DND-41 (cell line): ENCODE measurements around the gene GPR176.

Experiments
- ATAC-seq: fragments of 200-7000 bp; cut with Tn5 transposase; 3 replicates; pipeline ENCODE4 v1.9.1; 2021; ENCODE audit warnings: low read depth; ENCODE audit not compliant: insufficient read depth
- DNase-seq: peaks from one replicate; pipeline ENCODE4 v3.0.0-alpha.2; 2020
- H2AFZ ChIP-seq: 2 replicates; pipeline ENCODE4 v1.6.0; 2012; ENCODE audit warnings: low read depth, low read length
- H3K27ac ChIP-seq: 2 replicates; pipeline ENCODE4 v1.5.1; 2012; ENCODE audit warnings: low read length, inconsistent platforms
- H3K27me3 ChIP-seq: fragments of 200-600 bp; sonication (generic); 2 replicates; pipeline ENCODE4 v1.6.0; 2012; ENCODE audit warnings: low read length, mild to moderate bottlenecking, inconsistent platforms; ENCODE audit not compliant: insufficient read depth, poor library complexity
- H3K36me3 ChIP-seq: 2 replicates; pipeline ENCODE4 v1.5.1; 2012; ENCODE audit warnings: low read length, inconsistent platforms; ENCODE audit not compliant: insufficient read depth
- H3K4me1 ChIP-seq: 2 replicates; pipeline ENCODE4 v1.5.1; 2012; ENCODE audit warnings: mild to moderate bottlenecking, low read length; ENCODE audit not compliant: insufficient read depth
- H3K4me2 ChIP-seq: 2 replicates; pipeline ENCODE4 v1.6.0; 2012; ENCODE audit warnings: mild to moderate bottlenecking, moderate library complexity, low read length, inconsistent platforms; ENCODE audit not compliant: insufficient read depth
- H3K4me3 ChIP-seq, 2 experiments: fragments of 200-600 bp in 1 of 2; shearing (Covaris generic) in 1 of 2; 2 replicates each; pipeline ENCODE4 v1.5.1; 2012 to 2016; ENCODE audit warnings: inconsistent platforms in 2 of 2, low read length in 2 of 2, mild to moderate bottlenecking in 2 of 2, low read depth in 1 of 2, moderate library complexity in 1 of 2
- H3K79me2 ChIP-seq: 2 replicates; pipeline ENCODE4 v1.6.0; 2012; ENCODE audit warnings: low read length, inconsistent platforms; ENCODE audit not compliant: insufficient read depth
- H3K9ac ChIP-seq: 2 replicates; pipeline ENCODE4 v1.6.0; 2012; ENCODE audit warnings: low read depth, mild to moderate bottlenecking, inconsistent platforms, low read length, moderate library complexity
- H3K9me3 ChIP-seq: 2 replicates; pipeline ENCODE4 v1.5.1; 2012; ENCODE audit warnings: low read length, moderate library complexity, mild to moderate bottlenecking, inconsistent platforms; ENCODE audit not compliant: insufficient read depth, severe bottlenecking
- H4K20me1 ChIP-seq: 2 replicates; pipeline ENCODE4 v1.6.0; 2012; ENCODE audit warnings: low read length; ENCODE audit not compliant: insufficient read depth
- EZH2 ChIP-seq: IDR thresholded peaks from 3 replicates; pipeline ENCODE4 v1.6.1; 2012; ENCODE audit warnings: borderline replicate concordance, low read depth, mild to moderate bottlenecking, moderate library complexity, low read length, inconsistent platforms; ENCODE audit not compliant: severe bottlenecking
- TF ChIP-seq, protein P1 (sequence below): IDR thresholded peaks from 2 replicates; pipeline ENCODE4 v1.5.1; 2012; ENCODE audit warnings: borderline replicate concordance, low read length, moderate library complexity, mild to moderate bottlenecking; ENCODE audit not compliant: poor library complexity, severe bottlenecking; ENCODE audit errors: extremely low read depth

The GPR176 gene

GRCh38 chr15:39959411-39959810, 39.3 kb upstream of the GPR176 start:
- H3K9me3 ChIP-seq = no peaks in the 10 kb centered on the region
- DNase-seq (no peak), ATAC-seq (no peak)
- H3K27me3 ChIP-seq = no peaks in the 10 kb centered on the region
- H3K4me3 ChIP-seq = no peak overlapping the region
- H3K4me2 ChIP-seq = no peak overlapping the region
- no peaks in the 10 kb centered on the region for H3K4me1 ChIP-seq
- H2AFZ ChIP-seq = no peak overlapping the region
- no peak overlapping the region for H3K9ac ChIP-seq
- no peak for TF ChIP-seq EZH2
- TF ChIP-seq, protein P1, sequence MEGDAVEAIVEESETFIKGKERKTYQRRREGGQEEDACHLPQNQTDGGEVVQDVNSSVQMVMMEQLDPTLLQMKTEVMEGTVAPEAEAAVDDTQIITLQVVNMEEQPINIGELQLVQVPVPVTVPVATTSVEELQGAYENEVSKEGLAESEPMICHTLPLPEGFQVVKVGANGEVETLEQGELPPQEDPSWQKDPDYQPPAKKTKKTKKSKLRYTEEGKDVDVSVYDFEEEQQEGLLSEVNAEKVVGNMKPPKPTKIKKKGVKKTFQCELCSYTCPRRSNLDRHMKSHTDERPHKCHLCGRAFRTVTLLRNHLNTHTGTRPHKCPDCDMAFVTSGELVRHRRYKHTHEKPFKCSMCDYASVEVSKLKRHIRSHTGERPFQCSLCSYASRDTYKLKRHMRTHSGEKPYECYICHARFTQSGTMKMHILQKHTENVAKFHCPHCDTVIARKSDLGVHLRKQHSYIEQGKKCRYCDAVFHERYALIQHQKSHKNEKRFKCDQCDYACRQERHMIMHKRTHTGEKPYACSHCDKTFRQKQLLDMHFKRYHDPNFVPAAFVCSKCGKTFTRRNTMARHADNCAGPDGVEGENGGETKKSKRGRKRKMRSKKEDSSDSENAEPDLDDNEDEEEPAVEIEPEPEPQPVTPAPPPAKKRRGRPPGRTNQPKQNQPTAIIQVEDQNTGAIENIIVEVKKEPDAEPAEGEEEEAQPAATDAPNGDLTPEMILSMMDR = no peak
- H3K27ac ChIP-seq = no peak overlapping the region
- peaks cover 66% of the 10 kb centered on the region for H3K36me3 ChIP-seq
- H3K79me2 ChIP-seq = no peaks in the 10 kb centered on the region
- no peaks in the 10 kb centered on the region for H4K20me1 ChIP-seq

GRCh38 chr15:39957481-39957880, 37.4 kb upstream of the GPR176 start:
- no peaks in the 10 kb centered on the region for H3K79me2 ChIP-seq
- H3K27ac ChIP-seq = no peak overlapping the region
- no peak overlapping the region for H3K4me3 ChIP-seq
- H3K27me3 ChIP-seq = no peaks in the 10 kb centered on the region
- ATAC-seq = no peak
- no peak for TF ChIP-seq EZH2
- TF ChIP-seq, protein P1 = no peak
- no peak for DNase-seq
- H3K9ac ChIP-seq = no peak overlapping the region
- H3K36me3 ChIP-seq = peaks cover 69% of the 10 kb centered on the region
- H3K9me3 ChIP-seq = no peaks in the 10 kb centered on the region
- no peaks in the 10 kb centered on the region for H4K20me1 ChIP-seq
- H3K4me2 ChIP-seq = no peak overlapping the region
- H2AFZ ChIP-seq = no peak overlapping the region
- H3K4me1 ChIP-seq = no peaks in the 10 kb centered on the region

GRCh38 chr15:39953521-39953920, 33.5 kb upstream of the GPR176 start:
- ATAC-seq (no peak), DNase-seq (no peak)
- Histone ChIP-seq H4K20me1 (no peaks in the 10 kb centered on the region), H3K9me3 (no peaks in the 10 kb centered on the region), H3K27me3 (no peaks in the 10 kb centered on the region), H3K9ac (no peak overlapping the region), H2AFZ (no peak overlapping the region), H3K4me2 (no peak overlapping the region), H3K27ac (no peak overlapping the region), H3K4me3 (no peak overlapping the region), H3K4me1 (no peaks in the 10 kb centered on the region), H3K36me3 (peaks cover 63% of the 10 kb centered on the region), H3K79me2 (no peaks in the 10 kb centered on the region)
- no peak for TF ChIP-seq EZH2
- TF ChIP-seq, protein P1 = no peak

DNA sequence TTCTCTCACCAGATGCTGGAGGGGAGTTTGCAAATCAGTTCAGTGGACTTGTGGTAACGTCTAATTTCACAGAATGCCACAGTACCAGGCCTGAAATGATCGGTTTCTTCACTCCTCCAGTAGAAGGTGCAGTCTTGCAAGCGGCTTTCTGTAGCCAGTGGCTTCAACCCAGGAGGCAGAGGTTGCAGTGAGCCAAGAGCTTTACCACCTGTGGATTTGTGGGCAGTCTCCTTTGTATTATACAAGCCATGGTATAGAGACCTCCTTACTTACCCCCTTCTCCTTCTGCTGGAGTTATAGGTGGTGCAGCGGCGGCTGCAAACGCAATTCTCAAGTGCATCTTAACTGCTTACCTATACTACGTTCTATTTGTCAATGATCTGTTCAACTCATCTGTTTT, 31.5 kb upstream of the GPR176 start:
- H2AFZ ChIP-seq = no peak overlapping the region
- H3K4me1 ChIP-seq = no peaks in the 10 kb centered on the region
- ATAC-seq (no peak), DNase-seq (no peak)
- TF ChIP-seq, protein P1 = no peak
- no peaks in the 10 kb centered on the region for H4K20me1 ChIP-seq
- no peaks in the 10 kb centered on the region for H3K79me2 ChIP-seq
- no peak overlapping the region for H3K9ac ChIP-seq
- H3K27me3 ChIP-seq = no peaks in the 10 kb centered on the region
- no peak overlapping the region for H3K4me2 ChIP-seq
- H3K27ac ChIP-seq = no peak overlapping the region
- no peak overlapping the region for H3K4me3 ChIP-seq
- peaks cover 51% of the 10 kb centered on the region for H3K36me3 ChIP-seq
- H3K9me3 ChIP-seq = no peaks in the 10 kb centered on the region
